ENCODE measurements around the gene SPATA31D4. TPM values are rescaled to one million over a fixed set of nuclear protein-coding genes. Genes with fewer than 3 reads are reported as not detected.

SPATA31D4 gene
- total and polyA plus RNA-seq, 4 donors: not detected

DNA sequence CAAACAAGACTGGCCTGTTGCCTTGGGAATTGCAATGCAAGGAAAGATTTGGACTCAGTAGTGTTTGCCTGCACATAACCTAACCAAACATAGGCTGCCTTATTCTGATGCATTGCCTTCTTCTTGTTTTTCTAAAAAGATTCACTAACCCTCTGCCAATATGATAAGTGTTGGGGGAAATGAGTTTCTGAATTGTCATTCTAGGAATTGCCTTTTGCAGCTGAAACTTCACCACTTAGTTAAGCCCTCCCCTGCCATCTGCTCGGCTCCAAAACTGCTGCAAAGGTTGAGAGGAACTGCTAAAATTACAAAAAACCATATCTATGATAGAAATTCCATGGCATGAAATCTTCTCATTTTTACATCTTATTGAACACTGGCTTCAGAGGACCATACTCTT, 41.6 kb upstream of the SPATA31D4 start:
- H3K4me1 ChIP-seq (ENCODE audit: control insufficient read depth in 5 of 5, insufficient read depth in 5 of 5, low read length in 5 of 5): no peaks in the 10 kb centered on the region
- no peak overlapping the region for H3K4me3 ChIP-seq
- WGBS, 2 donors: 68 to 80% methylated on average over 1 of the region's 1 CpG
- H3K27me3 ChIP-seq (ENCODE audit: control insufficient read depth in 3 of 3, insufficient read depth in 3 of 3, low read length in 2 of 3): no peaks in the 10 kb centered on the region
- no peak overlapping the region for H3K27ac ChIP-seq (ENCODE audit: low read depth in 1 of 2, low read length in 1 of 2)
- ATAC-seq (ENCODE audit: insufficient read depth, low FRiP score) (no peak), DNase-seq (no peak)
- no peaks in the 10 kb centered on the region for H3K9me3 ChIP-seq (ENCODE audit: control insufficient read depth in 4 of 4, insufficient read depth in 3 of 4, low read length in 3 of 4)
- H3K9ac ChIP-seq (ENCODE audit: insufficient read depth in 1 of 2, low read length in 2 of 2): no peak overlapping the region
- no peaks in the 10 kb centered on the region for H3K36me3 ChIP-seq (ENCODE audit: control insufficient read depth in 4 of 4, insufficient read depth in 4 of 4, low read length in 4 of 4)
- TF ChIP-seq, protein P1, sequence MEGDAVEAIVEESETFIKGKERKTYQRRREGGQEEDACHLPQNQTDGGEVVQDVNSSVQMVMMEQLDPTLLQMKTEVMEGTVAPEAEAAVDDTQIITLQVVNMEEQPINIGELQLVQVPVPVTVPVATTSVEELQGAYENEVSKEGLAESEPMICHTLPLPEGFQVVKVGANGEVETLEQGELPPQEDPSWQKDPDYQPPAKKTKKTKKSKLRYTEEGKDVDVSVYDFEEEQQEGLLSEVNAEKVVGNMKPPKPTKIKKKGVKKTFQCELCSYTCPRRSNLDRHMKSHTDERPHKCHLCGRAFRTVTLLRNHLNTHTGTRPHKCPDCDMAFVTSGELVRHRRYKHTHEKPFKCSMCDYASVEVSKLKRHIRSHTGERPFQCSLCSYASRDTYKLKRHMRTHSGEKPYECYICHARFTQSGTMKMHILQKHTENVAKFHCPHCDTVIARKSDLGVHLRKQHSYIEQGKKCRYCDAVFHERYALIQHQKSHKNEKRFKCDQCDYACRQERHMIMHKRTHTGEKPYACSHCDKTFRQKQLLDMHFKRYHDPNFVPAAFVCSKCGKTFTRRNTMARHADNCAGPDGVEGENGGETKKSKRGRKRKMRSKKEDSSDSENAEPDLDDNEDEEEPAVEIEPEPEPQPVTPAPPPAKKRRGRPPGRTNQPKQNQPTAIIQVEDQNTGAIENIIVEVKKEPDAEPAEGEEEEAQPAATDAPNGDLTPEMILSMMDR (IDR thresholded peaks at IDR 0.05; ENCODE audit: control extremely low read depth, extremely low read depth): no peak

DNA sequence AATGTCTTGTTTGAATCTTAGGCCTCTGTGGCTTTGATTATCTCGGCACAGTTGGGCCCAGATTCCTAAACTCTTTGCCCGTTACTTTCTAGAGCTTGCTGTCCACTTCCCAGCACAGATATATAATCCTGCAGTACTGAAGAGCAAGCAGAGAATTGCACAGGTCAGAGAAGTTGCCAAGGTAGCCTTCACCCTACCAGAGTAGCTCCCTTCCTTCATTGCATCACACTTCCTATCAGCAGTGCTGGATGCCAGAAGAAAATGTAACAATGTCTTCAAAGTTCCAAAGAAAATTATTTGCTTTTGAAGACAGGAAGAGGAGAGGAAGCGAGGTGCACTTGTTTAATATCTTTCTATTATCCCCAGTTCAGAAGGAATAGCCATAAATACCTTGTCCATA, 38.1 kb upstream of the SPATA31D4 start:
- 91 to 94% methylated on average over 3 of the region's 3 CpGs for WGBS, 2 donors
- ATAC-seq (ENCODE audit: insufficient read depth, low FRiP score) (no peak), DNase-seq (no peak)
- Histone ChIP-seq H3K4me1 (ENCODE audit: control insufficient read depth in 5 of 5, insufficient read depth in 5 of 5, low read length in 5 of 5) (no peaks in the 10 kb centered on the region), H3K27ac (ENCODE audit: low read depth in 1 of 2, low read length in 1 of 2) (no peak overlapping the region), H3K9me3 (ENCODE audit: control insufficient read depth in 4 of 4, insufficient read depth in 3 of 4, low read length in 3 of 4) (no peaks in the 10 kb centered on the region), H3K27me3 (ENCODE audit: control insufficient read depth in 3 of 3, insufficient read depth in 3 of 3, low read length in 2 of 3) (no peaks in the 10 kb centered on the region), H3K36me3 (ENCODE audit: control insufficient read depth in 4 of 4, insufficient read depth in 4 of 4, low read length in 4 of 4) (no peaks in the 10 kb centered on the region), H3K9ac (ENCODE audit: insufficient read depth in 1 of 2, low read length in 2 of 2) (no peak overlapping the region), H3K4me3 (no peak overlapping the region)
- TF ChIP-seq, protein P1 (IDR thresholded peaks at IDR 0.05; ENCODE audit: control extremely low read depth, extremely low read depth): no peak

DNA sequence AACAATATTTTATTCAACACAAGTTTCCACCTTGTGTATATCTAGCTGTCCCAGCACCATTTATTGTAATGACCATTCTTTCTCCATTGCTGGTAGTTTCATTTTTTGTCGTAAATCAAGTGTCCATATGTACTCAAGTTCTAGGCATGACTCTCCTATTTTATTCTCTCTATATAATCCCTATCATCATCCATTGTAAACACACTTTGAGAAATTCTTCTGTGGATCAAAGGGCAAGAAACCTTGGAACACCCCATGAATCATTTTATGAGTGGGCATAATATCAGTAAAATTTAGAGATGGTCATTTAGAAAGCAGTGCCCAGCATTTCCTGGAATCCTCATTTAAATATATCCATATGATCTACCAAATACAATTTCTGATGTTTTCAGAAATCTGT, 35.8 kb upstream of the SPATA31D4 start:
- no peak for ATAC-seq (ENCODE audit: insufficient read depth, low FRiP score)
- H3K27ac ChIP-seq (ENCODE audit: low read depth in 1 of 2, low read length in 1 of 2): no peak overlapping the region

DNA sequence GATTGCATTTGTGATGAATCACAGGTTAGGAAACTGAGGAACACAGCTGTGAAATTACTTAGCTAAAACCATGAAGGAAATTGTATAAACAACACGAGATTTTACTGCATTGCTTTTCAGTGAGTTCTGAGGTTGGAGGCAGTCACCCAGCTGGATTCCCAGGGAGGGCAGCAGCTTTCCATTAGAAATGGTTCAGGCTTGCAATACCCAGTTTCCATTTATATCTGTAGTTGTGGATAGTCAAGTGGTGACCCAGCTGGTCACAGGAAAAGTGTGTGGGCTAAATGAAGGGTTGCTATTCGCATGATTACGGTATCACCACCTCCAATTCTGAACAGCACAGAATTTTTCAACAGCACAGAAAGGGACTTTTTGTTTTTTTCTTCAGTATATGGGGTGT, 34.3 kb upstream of the SPATA31D4 start:
- H3K9me3 ChIP-seq (ENCODE audit: control insufficient read depth in 4 of 4, insufficient read depth in 3 of 4, low read length in 3 of 4): no peaks in the 10 kb centered on the region
- H3K27me3 ChIP-seq (ENCODE audit: control insufficient read depth in 3 of 3, insufficient read depth in 3 of 3, low read length in 2 of 3): no peaks in the 10 kb centered on the region
- H3K4me1 ChIP-seq (ENCODE audit: control insufficient read depth in 5 of 5, insufficient read depth in 5 of 5, low read length in 5 of 5): peaks cover 0 to 3% (median 0%) of the 10 kb centered on the region in 5 donors
- H3K36me3 ChIP-seq (ENCODE audit: control insufficient read depth in 4 of 4, insufficient read depth in 4 of 4, low read length in 4 of 4): no peaks in the 10 kb centered on the region
- WGBS, 2 donors: 93 to 94% methylated on average over 3 of the region's 3 CpGs
- H3K4me3 ChIP-seq: no peak overlapping the region
- TF ChIP-seq, protein P1 (IDR thresholded peaks at IDR 0.05; ENCODE audit: control extremely low read depth, extremely low read depth): no peak
- H3K9ac ChIP-seq (ENCODE audit: insufficient read depth in 1 of 2, low read length in 2 of 2): no peak overlapping the region
- DNase-seq (no peak), ATAC-seq (ENCODE audit: insufficient read depth, low FRiP score) (no peak)
- H3K27ac ChIP-seq (ENCODE audit: low read depth in 1 of 2, low read length in 1 of 2): no peak overlapping the region

More for the DNA sequence above, 35.8 kb upstream of the SPATA31D4 start:
- no peaks in the 10 kb centered on the region for H3K36me3 ChIP-seq (ENCODE audit: control insufficient read depth in 4 of 4, insufficient read depth in 4 of 4, low read length in 4 of 4)
- H3K9me3 ChIP-seq (ENCODE audit: control insufficient read depth in 4 of 4, insufficient read depth in 3 of 4, low read length in 3 of 4): no peaks in the 10 kb centered on the region
- H3K4me3 ChIP-seq: no peak overlapping the region
- no peak for DNase-seq
- 93 to 99% methylated on average over 1 of the region's 1 CpG for WGBS, 2 donors
- TF ChIP-seq, protein P1 (IDR thresholded peaks at IDR 0.05; ENCODE audit: control extremely low read depth, extremely low read depth): no peak
- H3K27me3 ChIP-seq (ENCODE audit: control insufficient read depth in 3 of 3, insufficient read depth in 3 of 3, low read length in 2 of 3): no peaks in the 10 kb centered on the region
- no peak overlapping the region for H3K9ac ChIP-seq (ENCODE audit: insufficient read depth in 1 of 2, low read length in 2 of 2)
- no peaks in the 10 kb centered on the region for H3K4me1 ChIP-seq (ENCODE audit: control insufficient read depth in 5 of 5, insufficient read depth in 5 of 5, low read length in 5 of 5)

Measured in lung (tissue), 12 donors.